Calu3 (cell line): ENCODE data around the gene ZMYND10. TPM values are rescaled to one million over a fixed set of nuclear protein-coding genes. Genes with fewer than 3 reads are reported as not detected.
"Not testable (repeated sequence)": the region's sequence is repeated elsewhere in the genome, so short reads cannot be mapped to it uniquely, and the experiment has no call there.

Experiments used
- BruUV-seq: library from RNA; stranded (reverse); fragments of 400-500 nt; replicated peaks from 2 replicates; lab custom pipeline; 2021; lab: Mats Ljungman, UMichigan
- CTCF ChIA-PET: fragments of 300-600 bp; sonication (Branson Sonifier 250); formaldehyde crosslinking; loops from one replicate; lab custom pipeline; 2022; ENCODE audit warnings: antibody characterized with exemption; lab: Charles Lee
- DNase-seq: peaks from one replicate; pipeline ENCODE4 v3.0.0; 2022
- H3K27ac Mint-ChIP-seq: one replicate; pipeline ENCODE4 v1.8.0; 2022; ENCODE audit warnings: mixed read lengths; ENCODE audit not compliant: unreplicated experiment
- H3K27me3 Mint-ChIP-seq: one replicate; pipeline ENCODE4 v1.8.0; 2022; ENCODE audit warnings: mixed read lengths; ENCODE audit not compliant: unreplicated experiment
- H3K36me3 Mint-ChIP-seq: one replicate; pipeline ENCODE4 v1.8.0; 2022; ENCODE audit warnings: mild to moderate bottlenecking, moderate library complexity, mixed read lengths; ENCODE audit not compliant: insufficient read depth, unreplicated experiment
- H3K4me1 Mint-ChIP-seq: one replicate; pipeline ENCODE4 v1.8.0; 2022; ENCODE audit warnings: mild to moderate bottlenecking, low read depth, mixed read lengths; ENCODE audit not compliant: unreplicated experiment
- H3K4me3 Mint-ChIP-seq: one replicate; pipeline ENCODE4 v1.8.0; 2022; ENCODE audit warnings: mild to moderate bottlenecking, low read depth, moderate library complexity, mixed read lengths; ENCODE audit not compliant: unreplicated experiment
- H3K9me3 Mint-ChIP-seq: one replicate; pipeline ENCODE4 v1.8.0; 2022; ENCODE audit warnings: low read depth, mixed read lengths; ENCODE audit not compliant: unreplicated experiment
- CTCF ChIP-seq: fragments of 200-600 bp; IDR thresholded peaks from one replicate; pipeline ENCODE4 v1.8.0; 2022; ENCODE audit warnings: antibody characterized with exemption; ENCODE audit not compliant: unreplicated experiment
- intact Hi-C: fragments of 100-400 bp; cut with micrococcal nuclease; formaldehyde crosslinking; loops from one replicate; pipeline ENCODE4 v1.10.0; 2022; ENCODE audit not compliant: unreplicated experiment
- total RNA-seq: library from RNA; stranded (reverse); gene quantifications from 2 replicates; pipeline ENCODE4 v1.2.3, GENCODE V29; 2022

Gene ZMYND10
- total RNA-seq, 1 experiment from 2014 or later, result 0.71 TPM

- no peak for TF ChIP-seq CTCF
Observed at GRCh38 chr3:50314342-50314741, 31.2 kb downstream of the ZMYND10 start.

GRCh38 chr3:50312041-50312440 lies 33.5 kb downstream of the ZMYND10 start:
- intact Hi-C loops, H3K27me3 Mint-ChIP-seq, H3K27ac Mint-ChIP-seq, H3K9me3 Mint-ChIP-seq, CTCF ChIA-PET, H3K4me3 Mint-ChIP-seq, H3K36me3 Mint-ChIP-seq, BruUV-seq, DNase-seq: not testable (repeated sequence)
- H3K4me1 Mint-ChIP-seq, result peaks cover 27% of the 10 kb centered on the region

More at GRCh38 chr3:50314342-50314741, 31.2 kb downstream of the ZMYND10 start:
- no peak for DNase-seq
- H3K36me3 Mint-ChIP-seq, result peaks cover 20% of the 10 kb centered on the region
- H3K9me3 Mint-ChIP-seq, result no peaks in the 10 kb centered on the region
- peaks cover 28% of the 10 kb centered on the region for H3K4me1 Mint-ChIP-seq
- CTCF ChIA-PET, result interaction anchor here (1.1 kb wide), 1 partner anchor 22 kb away, joined by 3 read pairs; no protein-coding TSS in a partner anchor
- no TSS peak for BruUV-seq
- intact Hi-C loops, result no loop called here
- no peaks in the 10 kb centered on the region for H3K27me3 Mint-ChIP-seq
- no peak overlapping the region for H3K4me3 Mint-ChIP-seq
- H3K27ac Mint-ChIP-seq, result no peak overlapping the region

- no TSS peak for BruUV-seq
- no peak overlapping the region for H3K27ac Mint-ChIP-seq
- peaks cover 15% of the 10 kb centered on the region for H3K36me3 Mint-ChIP-seq
- peaks cover 17% of the 10 kb centered on the region for H3K4me1 Mint-ChIP-seq
- CTCF ChIA-PET, result interaction anchor here (0.7 kb wide), 1 partner anchor 12 kb away, joined by 5 read pairs; no protein-coding TSS in a partner anchor
- no peak for DNase-seq
- intact Hi-C loops, result no loop called here
- no peaks in the 10 kb centered on the region for H3K9me3 Mint-ChIP-seq
- TF ChIP-seq CTCF, result no peak
- no peaks in the 10 kb centered on the region for H3K27me3 Mint-ChIP-seq
- H3K4me3 Mint-ChIP-seq, result no peak overlapping the region
Observed at GRCh38 chr3:50304601-50305000, 40.9 kb downstream of the ZMYND10 start.

- peak; percentile 29 for DNase-seq
- Mint-ChIP-seq H3K27ac (no peak within 1 kb of the TSS), H3K36me3 (peaks cover 25% of the 10 kb centered on the region), H3K4me1 (peaks cover 20% of the 10 kb centered on the region), H3K9me3 (no peaks in the 10 kb centered on the region), H3K4me3 (no peak within 1 kb of the TSS), H3K27me3 (no peaks in the 10 kb centered on the region)
- no TSS peak for BruUV-seq
- CTCF ChIA-PET, result interaction anchor here (0.8 to 1.2 kb wide), 2 partner anchors 14 to 21 kb away, joined by 3 to 7 read pairs; no protein-coding TSS in a partner anchor
- intact Hi-C loops, result no loop called here
- TF ChIP-seq CTCF, result no peak
Observed at GRCh38 chr3:50303013-50303815, 42.3 kb downstream of the ZMYND10 start, which contains the start of gene HYAL1. HYAL1 (minus strand) TSS chr3:50303574; CDS start chr3:50302956, 618 bp downstream.
